Fibroblast of mammary gland (primary cell): ENCODE results near the gene SUPT3H.

ENCODE experiments used
- DNase-seq: peaks from one replicate; pipeline ENCODE4 v3.0.0-alpha.2; 2010; ENCODE audit warnings: low read depth
- H3K4me3 ChIP-seq: 2 replicates; pipeline ENCODE4 v1.5.1; 2011; ENCODE audit warnings: low read depth, mild to moderate bottlenecking, low read length, moderate library complexity; ENCODE audit not compliant: control insufficient read depth
- TF ChIP-seq, protein P1 (sequence below): conservative IDR thresholded peaks from 2 replicates; pipeline ENCODE4 v1.5.1; 2011; ENCODE audit warnings: low read depth, low read length, inconsistent platforms; ENCODE audit not compliant: control insufficient read depth, insufficient read depth

SUPT3H gene

DNA sequence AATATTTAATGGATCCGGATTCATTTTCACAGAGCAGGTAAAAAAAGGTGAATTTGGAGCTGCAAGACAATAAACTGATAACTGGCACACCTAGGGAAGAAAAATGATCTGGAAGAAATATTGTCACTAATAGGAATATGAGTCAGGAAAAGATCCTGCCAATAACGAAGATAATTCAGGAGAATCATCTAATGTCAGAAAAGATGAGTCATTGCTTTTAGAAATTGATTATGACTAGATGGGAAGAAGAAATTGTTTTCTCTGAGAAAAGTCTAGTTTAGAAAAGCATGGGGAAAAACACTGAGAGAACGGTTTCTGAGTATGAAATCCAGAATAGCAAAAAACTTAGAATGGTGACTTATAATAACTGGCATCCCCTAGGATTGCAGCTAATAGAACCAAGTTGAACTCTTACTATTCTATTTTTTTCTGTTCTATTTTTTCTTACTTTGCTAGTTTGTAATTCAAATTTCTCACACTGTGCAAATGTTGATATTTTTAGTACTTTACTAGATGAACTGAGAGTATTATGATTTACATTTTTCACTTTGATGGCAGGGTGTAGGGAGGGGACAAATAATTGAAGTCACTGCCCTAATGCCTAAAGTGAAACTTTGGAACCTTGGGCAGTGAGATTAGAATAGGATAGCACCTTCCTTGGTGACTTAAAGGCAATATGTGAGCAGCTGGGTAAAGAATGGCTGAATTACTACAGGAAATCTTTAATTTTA lies 38.2 kb upstream of the SUPT3H start:
- H3K4me3 ChIP-seq, result no peak overlapping the region
- DNase-seq, result peak; percentile 50
- TF ChIP-seq, protein P1, sequence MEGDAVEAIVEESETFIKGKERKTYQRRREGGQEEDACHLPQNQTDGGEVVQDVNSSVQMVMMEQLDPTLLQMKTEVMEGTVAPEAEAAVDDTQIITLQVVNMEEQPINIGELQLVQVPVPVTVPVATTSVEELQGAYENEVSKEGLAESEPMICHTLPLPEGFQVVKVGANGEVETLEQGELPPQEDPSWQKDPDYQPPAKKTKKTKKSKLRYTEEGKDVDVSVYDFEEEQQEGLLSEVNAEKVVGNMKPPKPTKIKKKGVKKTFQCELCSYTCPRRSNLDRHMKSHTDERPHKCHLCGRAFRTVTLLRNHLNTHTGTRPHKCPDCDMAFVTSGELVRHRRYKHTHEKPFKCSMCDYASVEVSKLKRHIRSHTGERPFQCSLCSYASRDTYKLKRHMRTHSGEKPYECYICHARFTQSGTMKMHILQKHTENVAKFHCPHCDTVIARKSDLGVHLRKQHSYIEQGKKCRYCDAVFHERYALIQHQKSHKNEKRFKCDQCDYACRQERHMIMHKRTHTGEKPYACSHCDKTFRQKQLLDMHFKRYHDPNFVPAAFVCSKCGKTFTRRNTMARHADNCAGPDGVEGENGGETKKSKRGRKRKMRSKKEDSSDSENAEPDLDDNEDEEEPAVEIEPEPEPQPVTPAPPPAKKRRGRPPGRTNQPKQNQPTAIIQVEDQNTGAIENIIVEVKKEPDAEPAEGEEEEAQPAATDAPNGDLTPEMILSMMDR, result no peak

DNA sequence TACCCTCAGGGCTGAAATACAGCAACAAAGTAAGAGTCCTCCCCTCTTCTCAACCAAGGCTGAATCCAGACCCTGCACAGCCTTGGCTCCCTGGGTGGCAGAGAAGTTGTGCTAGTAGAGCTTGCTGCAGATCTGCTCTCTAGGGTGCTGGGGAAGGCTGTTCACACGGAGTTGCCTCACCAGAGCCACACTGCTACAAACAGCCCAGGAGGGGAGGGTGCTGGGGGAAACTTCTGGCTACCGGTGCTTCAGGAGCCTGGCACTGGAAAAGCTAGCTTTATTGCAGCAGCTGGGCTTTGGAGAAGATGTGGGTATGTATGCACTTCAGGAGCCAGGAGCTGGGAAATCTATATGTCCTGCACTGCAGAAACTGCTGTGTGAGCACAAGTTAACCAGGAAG lies 37.6 kb upstream of the SUPT3H start:
- no peak for DNase-seq
- TF ChIP-seq, protein P1, result no peak
- no peak overlapping the region for H3K4me3 ChIP-seq

DNA sequence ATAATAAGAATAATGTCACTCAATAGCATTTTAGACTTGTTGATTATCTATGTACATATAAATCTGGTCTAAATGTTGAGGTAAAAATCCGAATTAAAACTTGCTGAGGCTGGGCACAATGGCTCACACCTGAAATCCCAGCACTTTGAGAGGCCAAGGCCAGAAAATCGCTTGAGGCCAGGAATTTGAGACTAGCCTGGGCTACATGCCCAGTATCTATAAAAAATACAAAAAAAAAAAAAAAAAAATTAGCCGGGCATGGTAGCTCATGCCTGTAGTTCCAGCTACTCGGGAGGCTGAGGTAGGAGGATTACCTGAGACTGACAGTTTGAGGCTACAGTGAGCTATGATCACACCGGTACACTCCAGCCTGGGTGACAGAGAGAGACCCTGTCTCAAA lies 34.2 kb upstream of the SUPT3H start:
- TF ChIP-seq, protein P1, result no peak
- DNase-seq, result no peak

DNA sequence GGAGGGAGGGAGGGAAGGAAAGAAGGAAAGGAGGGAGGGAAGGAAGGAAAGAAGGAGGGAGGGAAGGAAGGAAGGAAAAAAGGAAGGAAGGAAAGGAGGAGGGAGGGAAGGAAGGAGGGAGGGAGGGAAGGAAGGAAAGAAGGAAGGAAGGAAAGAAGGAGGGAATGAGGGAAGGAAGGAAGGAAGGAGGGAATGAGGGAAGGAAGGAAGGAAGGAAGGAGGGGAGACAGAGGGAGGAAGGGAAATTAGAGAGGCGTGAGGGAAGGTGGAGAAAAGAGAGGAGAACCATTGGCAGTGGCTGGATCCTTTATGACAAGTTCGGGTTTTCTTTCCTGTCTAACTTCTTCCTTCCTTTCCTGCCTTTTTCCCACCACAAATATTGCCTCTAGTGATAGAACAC lies 22.3 kb upstream of the SUPT3H start:
- DNase-seq, result no peak
- H3K4me3 ChIP-seq, result no peak overlapping the region
- TF ChIP-seq, protein P1, result no peak

More for the DNA sequence above, 34.2 kb upstream of the SUPT3H start:
- no peak overlapping the region for H3K4me3 ChIP-seq

DNA sequence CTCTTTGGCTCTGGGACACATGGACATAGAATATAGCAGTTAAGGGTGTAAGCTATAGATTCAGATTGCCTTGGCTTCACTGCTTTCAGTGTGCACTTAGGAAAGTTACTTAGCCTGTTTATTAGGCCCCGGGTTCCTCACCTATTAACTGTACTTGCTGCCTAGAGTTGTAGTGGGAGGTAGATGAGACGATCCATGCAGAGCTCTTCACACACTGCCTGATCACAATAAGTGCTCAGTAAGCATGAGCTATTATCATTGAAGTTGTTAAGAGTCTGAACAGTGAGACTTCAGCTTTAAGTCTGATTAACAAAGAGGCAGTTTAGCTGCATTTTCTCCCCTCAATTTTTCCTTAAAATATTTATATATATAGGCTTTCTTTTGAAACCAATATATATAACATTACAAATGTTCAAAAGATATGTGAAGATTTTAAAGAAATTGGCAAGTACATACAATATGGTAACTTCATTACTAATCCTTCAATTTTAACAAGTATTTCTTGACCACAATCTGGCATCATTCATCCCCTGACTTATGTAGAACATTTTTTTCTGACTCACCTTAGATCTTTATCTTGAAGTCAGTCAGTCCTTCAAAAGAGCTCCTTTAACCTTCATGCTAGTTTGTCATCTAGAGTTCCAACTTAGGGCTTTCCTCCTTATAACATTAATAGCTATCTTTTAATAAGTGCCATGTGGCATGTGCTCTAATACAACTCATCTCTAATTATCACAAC lies 20.5 kb upstream of the SUPT3H start:
- peak; percentile 29 for DNase-seq
- no peak overlapping the region for H3K4me3 ChIP-seq
- TF ChIP-seq, protein P1, result no peak

DNA sequence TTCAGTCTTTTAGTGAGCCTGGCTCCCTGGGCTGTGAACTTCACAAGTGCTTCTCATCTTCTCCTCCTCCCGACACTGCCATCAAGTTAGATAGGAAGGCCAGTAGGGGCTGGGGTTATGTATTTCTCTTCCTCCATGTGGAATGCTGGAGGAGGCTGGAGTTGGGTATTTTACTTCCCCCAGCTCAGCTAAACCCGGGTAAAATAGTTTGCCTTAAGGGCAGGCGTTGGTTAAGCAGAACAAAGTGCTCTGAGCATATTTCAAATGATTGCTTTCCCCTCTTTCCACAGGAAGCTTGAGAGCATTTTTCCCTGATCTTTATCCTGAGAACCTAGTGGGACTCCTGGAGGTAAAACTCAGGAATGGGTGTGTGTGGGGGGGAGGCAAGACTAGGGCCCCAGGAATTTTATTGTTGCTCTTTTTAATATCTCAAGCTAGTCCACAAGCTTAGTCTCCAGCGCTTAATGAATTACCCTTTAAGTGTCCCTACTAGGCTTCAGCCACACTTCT lies 16.9 kb upstream of the SUPT3H start:
- TF ChIP-seq, protein P1, result no peak
- H3K4me3 ChIP-seq, result no peak overlapping the region
- DNase-seq, result no peak
